ENCODE data around the gene KRT33B. TPM values are rescaled to one million over a fixed set of nuclear protein-coding genes. Genes with fewer than 3 reads are reported as not detected.

Gene KRT33B
- total RNA-seq, 2 experiments from 2014 or later, result not detected

DNA sequence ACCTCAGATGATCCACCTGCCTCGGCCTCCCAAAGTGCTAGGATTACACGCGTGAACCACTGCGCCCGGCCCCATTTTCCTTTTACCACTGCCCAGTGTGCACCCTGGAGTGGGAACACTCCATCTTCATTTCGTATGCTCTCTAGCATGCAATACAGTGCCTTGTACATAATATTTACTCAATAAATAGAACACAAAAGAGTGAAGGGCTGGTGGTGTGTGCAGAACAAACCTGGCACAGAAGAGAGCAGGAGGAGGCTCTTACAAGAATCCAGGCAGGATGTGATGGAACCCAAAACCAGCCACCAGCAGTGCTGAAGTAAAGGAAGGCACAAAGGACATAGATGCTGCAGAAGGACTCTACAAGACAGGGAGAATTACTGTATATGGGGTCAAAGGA lies 47.5 kb upstream of the KRT33B start:
- Histone ChIP-seq H3K36me3 (ENCODE audit: insufficient read depth, low read length) (no peaks in the 10 kb centered on the region), H4K20me1 (ENCODE audit: insufficient read depth, low read length) (no peaks in the 10 kb centered on the region), H2AFZ (ENCODE audit: low read length) (no peak overlapping the region), H3K4me3 (ENCODE audit: low read depth, low read length, poor library complexity, severe bottlenecking) (no peak overlapping the region), H3K79me2 (ENCODE audit: insufficient read depth, low read depth, low read length) (no peaks in the 10 kb centered on the region), H3K9me2 (ENCODE audit: insufficient read depth, low read length) (no peaks in the 10 kb centered on the region), H3K4me2 (ENCODE audit: low read length) (no peak overlapping the region), H3K9me3 (ENCODE audit: low read length) (no peaks in the 10 kb centered on the region), H3K4me1 (ENCODE audit: insufficient read depth, low read length, poor library complexity, severe bottlenecking) (no peaks in the 10 kb centered on the region), H3K27ac (ENCODE audit: low read depth, low read length, poor library complexity, severe bottlenecking) (no peak overlapping the region)
- DNase-seq (ENCODE audit: low spot score), result no peak
- TF ChIP-seq, protein P1, sequence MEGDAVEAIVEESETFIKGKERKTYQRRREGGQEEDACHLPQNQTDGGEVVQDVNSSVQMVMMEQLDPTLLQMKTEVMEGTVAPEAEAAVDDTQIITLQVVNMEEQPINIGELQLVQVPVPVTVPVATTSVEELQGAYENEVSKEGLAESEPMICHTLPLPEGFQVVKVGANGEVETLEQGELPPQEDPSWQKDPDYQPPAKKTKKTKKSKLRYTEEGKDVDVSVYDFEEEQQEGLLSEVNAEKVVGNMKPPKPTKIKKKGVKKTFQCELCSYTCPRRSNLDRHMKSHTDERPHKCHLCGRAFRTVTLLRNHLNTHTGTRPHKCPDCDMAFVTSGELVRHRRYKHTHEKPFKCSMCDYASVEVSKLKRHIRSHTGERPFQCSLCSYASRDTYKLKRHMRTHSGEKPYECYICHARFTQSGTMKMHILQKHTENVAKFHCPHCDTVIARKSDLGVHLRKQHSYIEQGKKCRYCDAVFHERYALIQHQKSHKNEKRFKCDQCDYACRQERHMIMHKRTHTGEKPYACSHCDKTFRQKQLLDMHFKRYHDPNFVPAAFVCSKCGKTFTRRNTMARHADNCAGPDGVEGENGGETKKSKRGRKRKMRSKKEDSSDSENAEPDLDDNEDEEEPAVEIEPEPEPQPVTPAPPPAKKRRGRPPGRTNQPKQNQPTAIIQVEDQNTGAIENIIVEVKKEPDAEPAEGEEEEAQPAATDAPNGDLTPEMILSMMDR (conservative IDR thresholded peaks at IDR 0.05; ENCODE audit: low read length), result no peak
- no peak for TF ChIP-seq EZH2phosphoT487 (IDR thresholded peaks at IDR 0.05; ENCODE audit: borderline replicate concordance, low read depth, low read length)
- CTCF ChIA-PET (ENCODE audit: unreplicated experiment), result no interaction called here
- intact Hi-C loops (cut with micrococcal nuclease; ENCODE audit: unreplicated experiment), result no loop called here
- POLR2A ChIA-PET, result no interaction called here
- BruUV-seq (replicated peaks), result no TSS peak

DNA sequence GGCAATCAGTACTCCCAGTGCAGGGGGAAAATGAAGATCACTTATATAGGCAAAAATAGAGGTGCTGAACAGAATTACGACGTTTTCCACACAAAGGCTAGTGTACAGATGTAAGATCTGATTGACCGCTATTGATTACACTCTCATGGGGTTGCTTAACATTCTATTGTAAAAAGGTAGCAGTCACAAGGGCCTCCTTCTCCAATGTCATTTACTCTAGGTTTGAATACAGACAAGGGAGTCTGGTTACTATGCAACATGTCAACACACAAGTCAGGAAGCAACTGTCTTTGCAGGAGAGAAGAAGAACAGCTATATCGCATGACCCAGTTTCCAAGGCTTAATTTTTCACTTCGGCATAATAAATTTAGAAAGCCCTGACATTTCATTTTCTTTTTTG lies 46.9 kb upstream of the KRT33B start:
- POLR2A ChIA-PET, result no interaction called here

DNA sequence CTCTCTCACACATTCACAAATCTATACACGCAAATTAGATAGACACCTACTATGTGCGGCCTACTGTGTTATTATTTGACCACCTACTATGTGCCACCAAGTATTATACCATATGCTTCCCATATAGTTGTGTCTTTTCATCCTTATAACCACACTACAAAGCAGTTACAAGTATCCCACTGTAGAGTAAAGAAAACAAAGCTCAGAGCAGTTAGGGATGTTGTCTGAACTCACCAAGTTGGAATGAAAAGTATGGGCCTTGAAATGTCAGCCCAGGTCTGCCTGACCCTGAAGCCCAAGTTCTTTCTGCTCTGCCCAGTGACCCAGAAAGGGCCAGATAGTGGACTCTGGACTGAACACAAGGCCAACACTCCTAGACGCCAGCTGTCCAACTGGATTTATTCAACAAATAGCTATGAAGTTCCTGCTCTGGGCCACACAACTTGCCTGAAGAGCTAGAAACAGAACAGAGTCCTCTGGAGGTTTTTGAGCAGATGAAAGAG lies 46.3 kb upstream of the KRT33B start:
- DNase-seq (ENCODE audit: low spot score), result no peak
- Histone ChIP-seq H3K4me1 (ENCODE audit: insufficient read depth, low read length, poor library complexity, severe bottlenecking) (no peaks in the 10 kb centered on the region), H4K20me1 (ENCODE audit: insufficient read depth, low read length) (no peaks in the 10 kb centered on the region), H3K4me3 (ENCODE audit: low read depth, low read length, poor library complexity, severe bottlenecking) (no peak overlapping the region), H3K9me3 (ENCODE audit: low read length) (no peaks in the 10 kb centered on the region), H3K36me3 (ENCODE audit: insufficient read depth, low read length) (no peaks in the 10 kb centered on the region), H2AFZ (ENCODE audit: low read length) (no peak overlapping the region), H3K27ac (ENCODE audit: low read depth, low read length, poor library complexity, severe bottlenecking) (no peak overlapping the region), H3K4me2 (ENCODE audit: low read length) (no peak overlapping the region), H3K9me2 (ENCODE audit: insufficient read depth, low read length) (no peaks in the 10 kb centered on the region), H3K79me2 (ENCODE audit: insufficient read depth, low read depth, low read length) (no peaks in the 10 kb centered on the region)
- BruUV-seq (replicated peaks), result no TSS peak
- ChIA-PET CTCF (ENCODE audit: unreplicated experiment) (no interaction called here), POLR2A (no interaction called here)
- intact Hi-C loops (cut with micrococcal nuclease; ENCODE audit: unreplicated experiment), result no loop called here
- TF ChIP-seq EZH2phosphoT487 (IDR thresholded peaks at IDR 0.05; ENCODE audit: borderline replicate concordance, low read depth, low read length), result no peak
- TF ChIP-seq, protein P1 (conservative IDR thresholded peaks at IDR 0.05; ENCODE audit: low read length), result no peak

More for the DNA sequence above, 46.9 kb upstream of the KRT33B start:
- no TSS peak for BruUV-seq (replicated peaks)
- Histone ChIP-seq H2AFZ (ENCODE audit: low read length) (no peak overlapping the region), H3K9me2 (ENCODE audit: insufficient read depth, low read length) (no peaks in the 10 kb centered on the region), H3K4me3 (ENCODE audit: low read depth, low read length, poor library complexity, severe bottlenecking) (no peak overlapping the region), H3K9me3 (ENCODE audit: low read length) (no peaks in the 10 kb centered on the region), H3K36me3 (ENCODE audit: insufficient read depth, low read length) (no peaks in the 10 kb centered on the region), H3K79me2 (ENCODE audit: insufficient read depth, low read depth, low read length) (no peaks in the 10 kb centered on the region), H4K20me1 (ENCODE audit: insufficient read depth, low read length) (no peaks in the 10 kb centered on the region), H3K4me1 (ENCODE audit: insufficient read depth, low read length, poor library complexity, severe bottlenecking) (no peaks in the 10 kb centered on the region), H3K27ac (ENCODE audit: low read depth, low read length, poor library complexity, severe bottlenecking) (no peak overlapping the region), H3K4me2 (ENCODE audit: low read length) (no peak overlapping the region)
- intact Hi-C loops (cut with micrococcal nuclease; ENCODE audit: unreplicated experiment), result no loop called here
- DNase-seq (ENCODE audit: low spot score), result no peak
- CTCF ChIA-PET (ENCODE audit: unreplicated experiment), result no interaction called here
- TF ChIP-seq, protein P1 (conservative IDR thresholded peaks at IDR 0.05; ENCODE audit: low read length), result no peak
- no peak for TF ChIP-seq EZH2phosphoT487 (IDR thresholded peaks at IDR 0.05; ENCODE audit: borderline replicate concordance, low read depth, low read length)

Data from OCI-LY7 (cell line).